A549 (cell line): ENCODE measurements around the gene TMPRSS2. TPM values are rescaled to one million over a fixed set of nuclear protein-coding genes. Genes with fewer than 3 reads are reported as not detected.

Experiments
- ATAC-seq, 2 experiments: fragments of 200-7000 bp in 1 of 2; fragments of >200 bp in 1 of 2; cut with Nextera tagmentation in 1 of 2; cut with Tn5 transposase in 1 of 2; 3 replicates each; pipeline versions ENCODE4 v1.8.0 to v1.9.1; 2018 to 2020; ENCODE audit warnings: mild to moderate bottlenecking in 1 of 2, moderate library complexity in 1 of 2
- CTCF ChIA-PET: fragments of 300-600 bp; sonication (Branson Sonifier 250); formaldehyde crosslinking; extraction: SDS; loops from one replicate; lab custom pipeline; 2021; ENCODE audit warnings: antibody characterized with exemption, inconsistent platforms; lab: Yijun Ruan, JAX
- POLR2A ChIA-PET: fragments of 350-600 bp; formaldehyde crosslinking; extraction: SDS; loops from one replicate; lab custom pipeline; 2021; ENCODE audit warnings: antibody characterized with exemption, inconsistent platforms; lab: Yijun Ruan, JAX
- DNase-seq, 2 experiments: peaks; one replicate each; pipeline versions ENCODE4 v3.0.0 to v3.0.0-alpha.2; 2011 to 2016; ENCODE audit warnings: low read depth in 1 of 2, low spot score in 1 of 2
- FAIRE-seq: peaks from 2 replicates; lab custom pipeline; 2011; peaks lifted over from hg19 to GRCh38; lab: Jason Lieb, UNC
- H3K27ac ChIP-seq, 2 experiments: fragments of >200 bp; sonication (Bioruptor Twin); formaldehyde crosslinking; 3 replicates each; pipeline ENCODE4 v1.5.1; 2016 to 2017
- H3K4me1 ChIP-seq: fragments of >200 bp; sonication (Bioruptor Twin); formaldehyde crosslinking; 3 replicates; pipeline ENCODE4 v1.6.1; 2016
- H3K4me2 ChIP-seq: fragments of >200 bp; sonication (Bioruptor Twin); formaldehyde crosslinking; 3 replicates; pipeline ENCODE4 v1.6.1; 2016
- H3K4me3 ChIP-seq: fragments of >200 bp; sonication (Bioruptor Twin); formaldehyde crosslinking; 3 replicates; pipeline ENCODE4 v1.5.1; 2016
- H3K9me3 ChIP-seq: fragments of >200 bp; sonication (Bioruptor Twin); formaldehyde crosslinking; 3 replicates; pipeline ENCODE4 v1.6.1; 2016
- BCL3 ChIP-seq: fragments of >200 bp; sonication (Bioruptor Twin); formaldehyde crosslinking; IDR thresholded peaks from 3 replicates; pipeline ENCODE4 v1.6.1; 2016
- BHLHE40 ChIP-seq: IDR thresholded peaks from 2 replicates; pipeline ENCODE4 v1.6.1; 2012; ENCODE audit warnings: low read depth, low read length, inconsistent platforms
- CEBPB ChIP-seq, 2 experiments: fragments of >200 bp in 1 of 2; sonication (Bioruptor Twin) in 1 of 2; formaldehyde crosslinking in 1 of 2; IDR thresholded peaks; 2 replicates each; pipeline ENCODE4 v1.6.1; 2012 to 2016
- CHD2 ChIP-seq: fragments of 150-350 bp; IDR thresholded peaks from 2 replicates; pipeline ENCODE4 v1.6.1; 2014; ENCODE audit warnings: low read length; ENCODE audit not compliant: partially characterized antibody
- CHD4 ChIP-seq: fragments of 200-600 bp; sonication (generic); IDR thresholded peaks from 2 replicates; pipeline ENCODE4 v1.6.1; 2016; ENCODE audit warnings: antibody characterized with exemption, mild to moderate bottlenecking, borderline replicate concordance
- EP300 ChIP-seq, 2 experiments: fragments of >200 bp; sonication (Bioruptor Twin); formaldehyde crosslinking; IDR thresholded peaks; 2 replicates in 1 of 2; 3 replicates in 1 of 2; pipeline ENCODE4 v1.6.1; 2016 to 2017
- FOSL2 ChIP-seq, 2 experiments: fragments of 450-650 bp in 1 of 2; fragments of >200 bp in 1 of 2; sonication (Bioruptor Twin) in 1 of 2; formaldehyde crosslinking; IDR thresholded peaks; 2 replicates each; pipeline versions ENCODE4 v1.5.0 to v1.6.1; 2016 to 2020; ENCODE audit warnings: mild to moderate bottlenecking in 1 of 2, moderate library complexity in 1 of 2
- HDAC2 ChIP-seq: fragments of 200-600 bp; sonication (generic); IDR thresholded peaks from 2 replicates; pipeline ENCODE4 v1.6.1; 2016
- JUN ChIP-seq, 2 experiments: fragments of >200 bp; sonication (Bioruptor Twin); formaldehyde crosslinking; IDR thresholded peaks; 2 replicates in 1 of 2; 3 replicates in 1 of 2; pipeline ENCODE4 v1.6.1; 2016 to 2017
- NFE2L2 ChIP-seq: fragments of 150-350 bp; conservative IDR thresholded peaks from 2 replicates; pipeline ENCODE4 v1.6.1; 2014; ENCODE audit warnings: low read length
- NPAS2 ChIP-seq: fragments of 250-450 bp; sonication (Bioruptor Pico); IDR thresholded peaks from 2 replicates; pipeline ENCODE4 v1.8.0; 2022; ENCODE audit warnings: mild to moderate bottlenecking, moderate library complexity, borderline replicate concordance
- NR3C1 ChIP-seq: fragments of >200 bp; sonication (Bioruptor Twin); formaldehyde crosslinking; IDR thresholded peaks from 3 replicates; pipeline ENCODE4 v1.6.1; 2017
- PBX3 ChIP-seq: IDR thresholded peaks from 2 replicates; pipeline ENCODE4 v1.6.1; 2012
- PHF8 ChIP-seq: fragments of 200-600 bp; sonication (generic); IDR thresholded peaks from 2 replicates; pipeline ENCODE4 v1.6.1; 2016; ENCODE audit warnings: low read depth, mild to moderate bottlenecking, antibody characterized with exemption, moderate library complexity, borderline replicate concordance
- RARB ChIP-seq: fragments of 250-450 bp; sonication (Bioruptor Pico); IDR thresholded peaks from 2 replicates; pipeline ENCODE4 v1.8.0; 2021; ENCODE audit warnings: mild to moderate bottlenecking, moderate library complexity
- RCOR1 ChIP-seq: fragments of 150-350 bp; IDR thresholded peaks from 2 replicates; pipeline ENCODE4 v1.6.1; 2014; ENCODE audit warnings: antibody characterized with exemption, low read length, low read depth
- RFX5 ChIP-seq: fragments of 450-650 bp; IDR thresholded peaks from 2 replicates; pipeline ENCODE4 v1.7.1; 2014; ENCODE audit warnings: antibody characterized with exemption, mild to moderate bottlenecking, moderate library complexity
- RNF2 ChIP-seq: fragments of 200-600 bp; sonication (generic); IDR thresholded peaks from 2 replicates; pipeline ENCODE4 v1.6.1; 2016; ENCODE audit warnings: low read depth, mild to moderate bottlenecking, antibody characterized with exemption, moderate library complexity, borderline replicate concordance
- TFCP2L1 ChIP-seq: fragments of 250-450 bp; sonication (Bioruptor Pico); IDR thresholded peaks from 2 replicates; pipeline ENCODE4 v1.5.0; 2021; ENCODE audit warnings: mild to moderate bottlenecking
- USF2 ChIP-seq: fragments of 450-650 bp; IDR thresholded peaks from 2 replicates; pipeline ENCODE4 v1.6.1; 2014; ENCODE audit warnings: antibody characterized with exemption
- ZFP36 ChIP-seq: fragments of 450-650 bp; IDR thresholded peaks from 2 replicates; pipeline ENCODE4 v1.6.1; 2014; ENCODE audit warnings: borderline replicate concordance; ENCODE audit not compliant: partially characterized antibody
- ZNF302 ChIP-seq: fragments of 250-450 bp; sonication (Bioruptor Pico); IDR thresholded peaks from 2 replicates; pipeline ENCODE4 v1.9.0; 2021; ENCODE audit warnings: inconsistent platforms, mild to moderate bottlenecking, moderate library complexity
- WGBS: methylation state at CpG from one replicate; pipeline ENCODE4 v1.1.6; 2017; ENCODE audit errors: missing lambda C conversion rate; 5-methylcytosine and 5-hydroxymethylcytosine counted together
- polyA plus RNA-seq, 4 experiments: library from polyadenylated mRNA; depleted of rRNA in 3 of 4; stranded (reverse); fragments of >200 nt; fragmentation: RNase III in 1 of 4; extraction: RNeasy Plus Mini Kit Qiagen cat#74134 plus additional on column Dnase treatment in 1 of 4; gene quantifications; 2 replicates in 3 of 4; 3 replicates in 1 of 4; pipeline ENCODE4 v1.2.3, GENCODE V29; 2011 to 2017
- TF ChIP-seq, protein P1 (sequence below): fragments of 250-450 bp; sonication (Bioruptor Pico); IDR thresholded peaks from 2 replicates; pipeline ENCODE4 v1.5.0; 2021; ENCODE audit warnings: mild to moderate bottlenecking, moderate library complexity, borderline replicate concordance
- TF ChIP-seq, protein P2 (sequence below): IDR thresholded peaks from 2 replicates; pipeline ENCODE4 v1.6.1; 2012; ENCODE audit warnings: low read depth, borderline replicate concordance

Gene TMPRSS2
- polyA plus RNA-seq, 2 of the 4 experiments (the other 2 are of a cell fraction) = not detected

- CTCF ChIA-PET = interaction anchor here (0.8 kb wide), 1 partner anchor 269 kb away, joined by 3 read pairs; no protein-coding TSS in a partner anchor
- H3K4me1 ChIP-seq = no peaks in the 10 kb centered on the region
- no peak for FAIRE-seq
- no peak overlapping the region for H3K27ac ChIP-seq
- TF ChIP-seq JUN (IDR thresholded peaks at IDR 0.05) (no peak), CHD4 (no peak), RCOR1 (no peak), FOSL2 (IDR thresholded peaks at IDR 0.05) (no peak), FOSL2 (CRISPR knock-in tag; IDR thresholded peaks at IDR 0.05) (no peak), HDAC2 (no peak), USF2 (no peak), PHF8 (no peak), ZFP36 (no peak), TFCP2L1 (CRISPR knock-in tag) (no peak), EP300 (IDR thresholded peaks at IDR 0.05) (no peak), NFE2L2 (no peak), RNF2 (no peak), BHLHE40 (no peak), PBX3 (no peak), CHD2 (no peak)
- TF ChIP-seq, protein P1, sequence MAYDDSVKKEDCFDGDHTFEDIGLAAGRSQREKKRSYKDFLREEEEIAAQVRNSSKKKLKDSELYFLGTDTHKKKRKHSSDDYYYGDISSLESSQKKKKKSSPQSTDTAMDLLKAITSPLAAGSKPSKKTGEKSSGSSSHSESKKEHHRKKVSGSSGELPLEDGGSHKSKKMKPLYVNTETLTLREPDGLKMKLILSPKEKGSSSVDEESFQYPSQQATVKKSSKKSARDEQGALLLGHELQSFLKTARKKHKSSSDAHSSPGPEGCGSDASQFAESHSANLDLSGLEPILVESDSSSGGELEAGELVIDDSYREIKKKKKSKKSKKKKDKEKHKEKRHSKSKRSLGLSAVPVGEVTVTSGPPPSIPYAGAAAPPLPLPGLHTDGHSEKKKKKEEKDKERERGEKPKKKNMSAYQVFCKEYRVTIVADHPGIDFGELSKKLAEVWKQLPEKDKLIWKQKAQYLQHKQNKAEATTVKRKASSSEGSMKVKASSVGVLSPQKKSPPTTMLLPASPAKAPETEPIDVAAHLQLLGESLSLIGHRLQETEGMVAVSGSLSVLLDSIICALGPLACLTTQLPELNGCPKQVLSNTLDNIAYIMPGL (CRISPR knock-in tag) = no peak
- POLR2A ChIA-PET = no interaction called here
- H3K4me3 ChIP-seq = no peak overlapping the region
- H3K9me3 ChIP-seq = no peaks in the 10 kb centered on the region
- no peak overlapping the region for H3K4me2 ChIP-seq
- DNase-seq = no peak
- no peak for ATAC-seq
- 36% methylated on average over 6 of the region's 6 CpGs for WGBS
These were observed 44.3 kb upstream of the TMPRSS2 start for GRCh38 chr21:41552254-41552653.

- Histone ChIP-seq H3K4me1 (no peaks in the 10 kb centered on the region), H3K4me3 (no peak overlapping the region), H3K27ac (no peak overlapping the region)
- 39% methylated on average over 8 of the region's 8 CpGs for WGBS
- TF ChIP-seq BCL3 (no peak), ZNF302 (CRISPR knock-in tag) (no peak), BHLHE40 (no peak), RCOR1 (no peak), RFX5 (no peak), CEBPB (IDR thresholded peaks at IDR 0.05) (no peak), NPAS2 (CRISPR knock-in tag) (no peak), NR3C1 (no peak), CHD4 (no peak), HDAC2 (no peak), RARB (CRISPR knock-in tag) (no peak)
- TF ChIP-seq, protein P2, sequence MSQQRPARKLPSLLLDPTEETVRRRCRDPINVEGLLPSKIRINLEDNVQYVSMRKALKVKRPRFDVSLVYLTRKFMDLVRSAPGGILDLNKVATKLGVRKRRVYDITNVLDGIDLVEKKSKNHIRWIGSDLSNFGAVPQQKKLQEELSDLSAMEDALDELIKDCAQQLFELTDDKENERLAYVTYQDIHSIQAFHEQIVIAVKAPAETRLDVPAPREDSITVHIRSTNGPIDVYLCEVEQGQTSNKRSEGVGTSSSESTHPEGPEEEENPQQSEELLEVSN = no peak
- TF ChIP-seq, all 56 proteins: peak for 0
- Histone ChIP-seq H3K9me3 (no peaks in the 10 kb centered on the region), H3K4me2 (no peak overlapping the region)
- ATAC-seq (no peak), FAIRE-seq (no peak), DNase-seq (no peak)
- CTCF ChIA-PET = no interaction called here
- POLR2A ChIA-PET = no interaction called here
These were observed 40.8 kb upstream of the TMPRSS2 start for GRCh38 chr21:41548781-41549180.
